Keratinocyte (primary cell): ENCODE measurements around the gene PARP2.

Experiments used
- CTCF ChIP-seq, 3 experiments: IDR thresholded peaks in 1 of 3; conservative IDR thresholded peaks in 1 of 3; optimal IDR thresholded peaks in 1 of 3; 2 replicates in 2 of 3; 3 replicates in 1 of 3; pipeline versions ENCODE3 to v1.5.1; 2011; ENCODE audit warnings: low read length in 3 of 3, mild to moderate bottlenecking in 3 of 3, moderate library complexity in 2 of 3, control low read depth in 1 of 3, inconsistent platforms in 1 of 3; ENCODE audit not compliant: insufficient read depth in 2 of 3; ENCODE audit errors: extremely low read depth in 1 of 3
- EZH2 ChIP-seq: IDR thresholded peaks from one replicate; pipeline ENCODE4 v1.6.1; 2012; ENCODE audit warnings: inconsistent platforms, mild to moderate bottlenecking, low read length, moderate library complexity

GRCh38 chr14:20343092-20343861, at the start of gene PARP2:
- TF ChIP-seq CTCF (optimal IDR thresholded peaks at IDR 0.05 in 1 of 3, IDR thresholded peaks at IDR 0.05 in 1 of 3, conservative IDR thresholded peaks at IDR 0.05 in 1 of 3; ENCODE audit: extremely low read depth in 1 of 3, insufficient read depth in 2 of 3, low read length in 3 of 3) (no peak), EZH2 (no peak)
